HG03442 (cell line): ENCODE measurements around the gene NAA10.

Experiments used
- ATAC-seq: cut with Tn5 transposase; IDR thresholded peaks from one replicate; pipeline ENCODE4 v1.9.1; 2021; ENCODE audit warnings: mild to moderate bottlenecking, moderate library complexity; ENCODE audit not compliant: unreplicated experiment

NAA10 gene

DNA sequence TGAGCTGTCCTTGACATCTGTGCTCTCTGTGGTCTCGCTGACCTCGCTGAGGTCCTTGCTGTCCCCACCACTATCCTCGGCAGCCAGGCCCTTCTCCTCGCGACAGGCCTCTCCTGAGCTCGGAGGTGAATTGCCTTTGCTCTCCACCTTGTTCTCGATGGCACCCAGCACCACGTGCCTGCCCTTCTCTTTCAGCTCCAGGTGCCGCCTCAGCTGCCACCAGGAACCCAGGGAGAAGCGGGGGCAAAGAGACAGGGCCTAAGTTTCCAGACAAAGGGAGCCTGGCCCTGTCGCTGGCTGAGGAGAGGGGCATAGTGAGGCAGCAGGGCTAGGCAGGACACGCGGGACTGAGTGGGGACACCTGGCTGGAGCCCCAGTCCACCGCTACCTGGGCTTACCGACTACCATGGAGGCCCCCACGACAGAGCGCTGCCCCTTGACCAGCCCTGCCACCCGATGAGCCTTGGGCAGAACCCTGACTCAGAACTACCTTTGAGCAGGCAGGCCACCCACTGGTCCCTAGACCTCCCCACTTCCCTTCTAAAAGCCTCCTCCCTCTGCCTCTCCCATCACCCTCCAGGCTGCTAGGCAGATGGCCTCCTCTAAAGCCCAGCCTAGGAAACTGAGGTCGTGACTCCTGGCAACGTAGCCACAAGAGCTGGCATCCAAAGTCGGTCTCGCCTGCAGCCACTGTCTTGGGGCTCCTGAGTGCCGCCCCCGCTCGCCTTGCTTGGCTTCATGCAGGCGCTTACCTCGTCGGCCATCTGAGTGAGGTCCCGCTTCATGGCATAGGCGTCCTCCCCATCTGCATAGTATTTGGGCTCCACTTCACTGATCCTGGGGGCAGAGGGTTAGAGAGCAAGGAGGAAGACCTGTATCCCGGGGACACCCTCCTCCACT lies 4.6 kb downstream of the NAA10 start:
- ATAC-seq = no peak

DNA sequence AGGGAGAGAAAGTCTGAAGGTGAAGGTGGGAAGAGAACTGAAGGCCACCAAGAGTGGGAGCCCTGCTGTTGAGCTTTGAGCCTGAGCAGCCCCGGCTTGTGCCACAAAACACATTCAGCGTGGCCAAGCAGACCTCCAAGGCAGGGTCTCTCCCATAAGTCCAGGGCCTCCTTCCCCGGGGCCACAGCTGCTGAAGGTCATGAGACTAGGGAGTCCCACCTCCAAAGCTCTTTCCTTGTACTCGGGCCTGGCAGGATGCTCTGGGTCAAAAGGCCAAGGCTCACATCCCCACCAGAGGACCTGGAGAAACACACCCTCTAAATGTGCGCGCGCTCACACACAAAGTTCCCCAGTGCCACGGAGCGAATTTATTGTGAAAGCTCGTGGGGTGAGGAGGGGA lies 5.3 kb downstream of the NAA10 start:
- ATAC-seq = no peak

DNA sequence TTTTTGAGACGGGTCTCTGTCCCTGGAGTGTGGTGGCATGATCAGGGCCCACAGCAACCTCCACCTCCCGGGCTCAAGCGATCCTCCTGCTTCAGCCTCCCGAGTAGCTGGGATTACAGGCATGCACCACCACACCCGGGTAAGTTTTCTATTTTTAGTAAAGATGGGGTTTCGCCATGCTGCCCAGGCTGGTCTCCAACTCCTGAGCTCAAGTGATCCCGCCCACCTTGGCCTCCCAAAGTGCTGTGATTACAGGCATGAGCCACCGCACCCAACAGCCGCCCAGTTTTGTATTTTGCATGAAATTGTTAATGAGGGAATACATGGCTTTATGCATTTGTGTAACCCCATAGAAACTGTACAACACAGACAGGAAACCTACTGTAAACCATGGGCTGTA lies 6.0 kb downstream of the NAA10 start:
- no peak for ATAC-seq

DNA sequence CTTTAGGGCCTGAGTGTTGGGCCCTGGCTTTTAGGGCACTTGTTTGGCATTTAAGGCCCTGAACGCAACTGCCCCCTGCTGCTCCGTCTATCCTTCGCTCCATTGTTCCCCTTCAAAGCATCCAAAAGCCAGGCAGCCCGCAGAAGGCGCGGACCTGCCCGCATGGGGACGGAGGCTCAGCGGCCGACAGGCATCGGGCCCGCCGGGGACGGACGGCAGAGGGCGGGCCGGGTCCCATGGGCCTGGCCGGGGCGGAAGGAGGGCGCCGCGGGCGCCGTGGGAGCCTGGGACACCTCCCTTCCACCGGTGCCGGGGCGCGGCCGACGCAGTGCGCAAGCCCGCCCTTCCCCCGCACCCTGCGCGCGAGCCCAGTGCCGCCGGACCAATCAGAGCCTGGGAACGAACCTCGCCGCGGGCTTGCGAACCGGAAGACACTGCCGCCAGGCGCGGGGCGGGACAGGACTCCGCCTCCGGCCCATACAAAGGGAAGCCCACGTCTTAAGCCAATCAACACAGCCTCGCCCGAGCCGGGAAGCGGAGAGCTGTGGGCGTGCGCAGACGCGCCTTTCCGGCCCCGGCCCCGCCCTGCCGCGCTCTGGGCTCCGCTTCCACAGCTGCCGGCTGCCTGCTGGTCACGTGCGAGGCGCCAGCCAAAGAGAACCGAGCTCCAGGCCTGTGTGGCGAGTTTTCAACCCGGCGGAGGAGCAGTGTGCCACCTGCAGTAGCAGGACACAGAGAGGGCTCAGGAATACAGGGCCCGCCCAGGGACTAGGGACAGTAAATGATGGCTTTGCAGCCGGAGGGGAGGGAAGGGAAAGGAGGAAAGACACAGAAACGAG lies 6.7 kb downstream of the NAA10 start:
- ATAC-seq = peak; percentile 69

DNA sequence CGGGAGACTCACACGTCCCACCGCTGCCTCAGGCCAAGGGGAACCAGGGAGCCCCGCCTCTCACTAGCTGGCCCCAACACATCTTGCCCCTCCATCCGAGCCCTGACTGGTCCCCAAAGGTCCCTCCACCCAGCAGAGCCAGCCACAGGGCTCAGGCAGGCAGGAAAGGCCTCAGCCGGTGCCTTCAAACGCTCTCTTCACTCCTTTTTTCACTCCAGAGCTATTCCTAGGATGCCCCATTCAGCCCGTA lies 7.2 kb downstream of the NAA10 start:
- ATAC-seq = no peak

DNA sequence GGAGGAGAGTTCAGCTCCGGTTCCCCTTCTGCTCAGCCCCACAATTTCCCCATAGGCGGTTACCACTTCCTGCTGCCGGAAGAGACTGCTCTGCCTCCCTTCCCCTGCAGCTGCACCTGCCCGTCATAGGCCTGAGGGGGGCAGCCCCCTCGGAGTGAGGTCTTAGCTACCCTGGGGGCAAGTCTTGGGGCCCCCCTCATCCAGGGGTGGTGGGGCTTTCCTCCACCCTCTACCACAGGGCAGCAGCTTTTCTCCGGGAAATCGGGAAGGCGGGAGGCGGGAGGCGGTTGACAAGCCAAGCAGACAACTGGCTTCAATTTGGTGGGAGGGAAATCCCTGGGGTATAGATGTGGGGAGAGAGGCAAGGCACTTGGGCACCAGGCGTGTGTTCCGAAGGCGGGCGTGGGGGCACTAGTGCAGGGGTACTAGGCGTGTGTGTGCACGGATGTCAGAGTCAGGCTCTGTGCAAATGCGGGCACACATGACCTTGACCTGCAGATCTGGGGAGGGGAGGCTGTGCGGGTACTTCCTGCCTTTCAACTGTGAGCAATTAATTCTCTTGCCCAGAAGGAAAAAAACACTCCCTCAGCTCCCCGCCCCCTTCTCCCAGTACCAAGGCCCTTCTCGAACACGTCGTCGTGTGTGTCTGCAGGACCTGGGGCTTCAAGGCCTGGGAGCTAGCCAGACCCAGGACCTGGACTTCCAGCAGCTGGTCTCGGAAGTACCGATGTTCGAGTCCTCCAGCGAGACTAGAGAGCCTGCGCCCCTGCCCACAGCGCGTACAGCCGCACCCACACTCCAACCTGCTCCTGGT lies 7.8 kb downstream of the NAA10 start:
- ATAC-seq = no peak

DNA sequence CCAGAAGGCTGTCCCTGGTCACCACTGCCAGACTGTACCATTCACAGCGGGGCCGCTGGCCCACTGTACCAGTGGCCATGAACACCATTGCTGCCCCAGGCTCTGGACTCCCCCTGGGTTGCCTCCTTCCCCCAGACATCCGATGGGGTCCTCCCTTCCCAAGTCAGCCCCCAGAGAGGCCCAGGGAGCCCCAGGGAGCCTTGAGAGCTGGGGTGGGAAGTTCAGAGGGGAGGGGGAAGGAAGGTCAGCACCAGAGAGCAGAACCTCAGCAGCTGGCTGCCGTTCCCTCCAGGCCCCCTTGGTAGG lies 8.3 kb downstream of the NAA10 start:
- no peak for ATAC-seq

DNA sequence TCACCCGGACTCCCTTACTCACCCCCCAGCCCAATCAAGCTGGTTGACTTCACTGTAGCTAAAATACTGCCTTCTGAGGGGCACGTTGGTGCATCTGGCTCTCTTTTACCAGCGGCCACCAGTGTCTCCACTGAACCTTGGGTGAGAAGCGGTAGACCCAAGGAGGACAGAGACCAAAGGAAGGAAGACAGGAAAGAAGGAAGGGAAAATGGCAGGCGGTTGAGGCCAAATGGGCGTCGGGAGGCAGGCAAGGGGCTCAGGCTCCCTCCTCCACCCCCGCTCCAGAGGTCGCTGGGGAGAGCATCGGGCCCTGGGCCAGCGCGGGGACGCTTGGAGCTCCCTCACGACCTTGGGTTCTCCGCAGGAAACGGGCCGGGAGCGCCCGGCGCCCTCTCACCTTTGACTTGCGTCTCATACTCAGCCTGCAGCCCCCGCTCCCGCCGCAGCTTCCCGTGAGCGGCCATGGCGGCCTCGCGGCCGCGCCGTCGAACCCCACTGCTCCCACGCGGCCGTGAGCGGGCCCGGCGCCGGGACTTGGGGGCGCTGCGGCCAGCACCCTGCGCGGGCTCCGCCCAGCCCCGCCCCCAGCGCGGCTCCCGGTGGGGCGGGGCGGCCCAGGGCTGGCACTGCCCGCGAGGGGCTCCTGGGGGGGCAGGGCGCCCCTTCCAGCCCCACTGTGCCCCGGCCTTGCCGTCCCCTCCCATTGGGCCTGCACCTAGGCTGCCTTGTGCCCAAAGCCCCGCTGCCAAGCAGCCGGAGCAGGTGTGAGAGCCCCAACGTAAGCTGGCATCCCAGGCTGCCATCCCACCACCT lies 8.9 kb downstream of the NAA10 start, which contains the start of gene ARHGAP4:
Gene ARHGAP4, minus strand, starts transcription at position 526 of the 813 bp plus-strand sequence. Its CDS starts 62 bp downstream, at position 464.
- ATAC-seq = no peak

DNA sequence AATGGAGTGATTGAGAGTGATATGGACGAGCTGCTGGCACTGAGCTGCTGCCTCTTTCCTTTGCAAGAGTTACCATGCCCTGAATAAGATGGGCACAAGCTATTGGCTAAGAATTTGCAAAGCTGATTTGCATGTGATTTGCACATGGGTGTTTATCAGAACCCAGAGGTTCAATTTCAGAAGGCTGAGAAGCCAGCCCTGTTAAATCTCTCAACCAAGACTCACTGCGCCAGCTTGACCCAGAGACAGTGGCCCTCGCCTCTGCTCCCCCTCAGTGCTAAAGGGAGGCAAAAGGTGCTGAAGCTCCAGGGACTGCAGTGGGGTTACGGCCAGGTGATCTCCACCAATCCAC lies 9.5 kb downstream of the NAA10 start:
- ATAC-seq = no peak

DNA sequence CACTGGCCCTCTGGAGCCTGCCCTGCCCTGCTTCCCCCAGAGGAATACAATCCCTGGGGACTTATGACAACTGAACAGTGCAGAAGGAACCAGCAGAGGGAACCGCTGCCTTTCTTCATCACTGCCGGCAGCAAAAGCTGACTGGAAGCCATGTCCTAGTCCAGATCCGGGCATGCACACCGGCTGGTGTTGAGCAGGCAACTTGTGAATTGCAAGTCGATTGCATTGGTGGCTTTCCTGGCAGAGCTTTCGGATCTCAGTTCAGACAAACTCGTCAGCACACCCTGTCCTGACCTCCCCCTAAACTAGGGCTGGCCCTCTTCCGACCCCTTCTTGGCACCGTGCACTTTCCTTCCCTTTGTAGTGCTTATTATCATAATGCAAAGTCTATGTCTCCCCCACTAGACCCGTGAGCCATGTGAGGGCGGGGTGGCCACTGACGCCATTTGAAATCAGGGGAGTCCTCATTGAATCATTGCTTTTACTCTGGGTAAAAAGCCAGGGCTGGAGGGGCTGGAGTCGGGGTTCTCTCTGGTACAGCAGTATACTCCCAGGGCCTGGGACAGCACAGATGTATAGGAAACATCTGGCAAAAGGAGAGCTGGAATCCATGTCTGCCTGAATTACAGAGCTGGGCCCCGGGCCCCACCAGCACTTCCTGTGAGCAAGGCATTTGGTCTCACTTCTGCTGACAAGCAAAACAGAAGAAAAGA lies 10.5 kb downstream of the NAA10 start:
- ATAC-seq = no peak

DNA sequence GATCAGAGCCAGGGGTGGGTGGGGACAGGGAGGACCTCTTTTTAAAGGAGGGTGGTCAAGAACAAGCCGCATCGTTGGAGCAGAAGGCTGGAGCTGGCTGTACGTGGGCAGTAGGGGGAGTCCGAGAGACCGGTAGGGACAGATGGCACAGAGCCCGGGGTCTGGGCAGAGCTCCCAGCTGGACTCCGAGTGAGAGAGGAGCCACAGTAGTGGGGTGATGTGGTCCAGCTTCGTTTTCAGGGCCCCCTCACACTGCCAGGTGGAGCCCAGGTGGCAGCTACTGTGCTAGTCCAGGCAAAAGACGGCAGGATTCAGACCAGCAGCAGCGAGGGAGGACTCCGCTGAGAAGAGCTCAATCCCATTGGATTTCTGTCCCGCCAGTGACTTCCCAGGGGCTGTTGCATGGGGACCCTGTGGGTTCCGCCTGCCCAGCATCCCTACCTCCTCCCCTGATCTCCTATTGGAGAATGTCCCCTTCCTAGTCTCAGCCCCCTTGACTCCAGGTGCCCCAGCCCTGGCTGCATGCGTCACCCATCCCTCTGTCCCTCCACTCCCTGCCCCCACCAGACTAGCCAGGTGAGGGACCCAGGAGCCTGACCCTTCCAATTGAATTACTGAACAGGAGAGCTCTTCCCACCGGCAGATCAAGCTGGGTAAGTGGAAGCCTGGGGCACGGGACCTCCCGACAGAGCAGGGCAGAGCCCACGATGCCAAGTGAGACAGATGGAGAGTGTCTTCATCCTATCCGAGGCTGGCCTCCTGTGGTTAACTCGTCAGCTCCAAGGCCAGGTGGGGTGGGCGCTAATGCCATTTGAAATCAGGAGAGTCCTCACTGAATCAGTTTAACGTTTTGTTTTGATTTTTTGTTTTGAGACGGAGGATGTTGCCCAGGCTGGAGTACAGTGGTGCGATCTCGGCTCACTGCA lies 11.6 kb downstream of the NAA10 start:
- no peak for ATAC-seq

DNA sequence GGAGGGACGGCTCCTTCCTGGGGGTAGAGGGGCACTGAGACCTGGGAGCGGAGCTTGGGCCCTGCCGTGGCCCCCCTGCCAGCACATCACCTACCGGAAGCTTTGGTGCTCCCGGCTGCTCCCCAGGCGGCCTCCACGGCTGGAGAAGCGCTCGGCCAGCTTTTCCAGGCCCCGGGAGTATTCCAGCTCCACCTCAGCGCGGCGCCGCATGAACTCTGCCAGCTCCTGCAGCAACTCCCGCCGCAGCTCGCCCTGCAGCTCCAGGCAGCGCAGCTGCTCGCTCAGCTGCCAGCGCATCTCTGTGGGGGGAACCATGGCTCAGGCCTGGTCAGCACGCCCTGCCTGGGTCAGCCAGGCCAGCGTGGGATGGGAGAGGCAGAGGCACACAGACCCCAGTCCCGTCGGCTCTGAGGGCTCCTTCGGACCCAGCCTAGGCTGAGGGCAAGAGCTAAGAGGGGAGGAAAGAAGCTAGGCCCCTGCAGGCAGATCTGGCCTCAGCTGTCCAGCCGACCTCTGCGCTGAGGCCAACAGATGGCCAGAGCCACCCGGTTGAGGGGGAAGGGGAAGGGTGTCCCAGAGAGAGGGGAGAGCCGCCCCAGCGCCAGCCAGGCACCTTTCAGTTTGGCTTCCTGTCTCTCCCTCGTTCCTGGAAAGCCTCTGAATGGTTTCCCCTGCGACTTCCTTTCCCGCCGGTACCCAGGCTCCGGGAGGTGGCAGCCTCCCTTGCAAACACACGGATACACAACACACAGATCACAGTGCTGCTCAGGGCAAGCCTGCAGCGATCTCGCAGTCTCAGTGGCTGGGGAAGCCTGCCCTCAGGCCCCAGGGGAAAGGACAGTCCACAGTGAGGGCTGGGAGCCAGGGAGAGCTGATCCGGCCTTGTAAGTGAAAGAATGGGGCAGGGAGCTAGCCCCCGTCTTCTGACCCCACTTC lies 13.1 kb downstream of the NAA10 start:
- ATAC-seq = no peak

DNA sequence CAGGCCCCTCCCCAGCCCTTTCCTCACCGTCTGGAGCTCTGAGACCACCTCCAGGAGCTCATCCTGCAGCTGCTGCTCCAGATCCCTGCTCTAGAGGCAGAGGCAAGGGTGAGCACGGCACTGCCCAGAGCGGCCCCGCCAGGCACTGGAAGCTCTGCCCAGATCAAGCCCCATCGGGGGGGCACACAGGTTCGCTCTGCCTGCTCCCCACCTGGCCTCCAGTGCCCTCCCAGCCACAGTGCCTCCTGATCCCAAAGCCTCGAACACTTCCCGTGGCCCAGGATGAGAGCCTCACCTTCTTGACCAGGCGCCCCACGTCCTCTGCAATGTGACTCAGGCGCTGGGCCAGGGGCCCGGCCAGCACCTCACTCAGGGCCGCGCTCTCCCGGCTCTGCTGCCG lies 13.8 kb downstream of the NAA10 start:
- ATAC-seq = no peak

DNA sequence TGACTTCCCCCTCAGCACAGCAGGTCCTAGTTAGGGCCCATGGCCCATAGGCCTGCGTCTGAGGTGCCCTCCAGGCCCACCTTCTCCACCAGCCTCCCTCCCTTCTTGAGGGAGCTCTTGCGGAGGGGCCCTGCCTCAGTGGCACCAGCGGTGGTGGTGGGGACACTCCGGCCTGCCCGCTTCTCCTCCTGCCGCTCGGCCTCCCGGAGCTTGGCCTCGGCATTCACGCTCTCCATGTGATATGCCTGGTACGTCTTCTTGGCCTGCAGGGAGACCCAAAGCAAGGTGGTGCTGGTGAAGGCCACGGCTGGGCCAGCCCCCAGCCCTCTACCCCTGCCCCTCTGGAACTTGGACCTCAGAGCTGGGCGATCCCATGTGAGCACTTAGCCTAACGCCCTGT lies 14.3 kb downstream of the NAA10 start:
- no peak for ATAC-seq

DNA sequence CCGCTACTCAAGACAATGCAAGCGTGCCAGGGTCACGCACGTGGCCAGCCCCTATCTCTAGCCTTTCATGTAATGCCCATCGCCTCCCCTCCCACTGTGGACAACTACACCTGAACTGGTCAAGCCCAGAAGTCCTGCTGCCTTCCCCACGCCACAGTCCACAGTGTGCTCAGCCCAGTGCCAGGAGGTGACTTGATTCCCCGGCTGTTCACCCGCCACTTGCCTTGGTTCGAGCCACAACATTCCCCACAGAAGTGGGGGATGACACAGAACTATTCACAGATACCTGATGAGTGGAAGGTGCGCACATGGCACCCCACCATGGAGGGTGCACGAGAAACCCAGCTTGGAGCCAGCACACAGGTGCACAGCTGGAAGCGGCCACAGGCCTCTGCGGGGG lies 15.6 kb downstream of the NAA10 start:
- ATAC-seq = no peak

DNA sequence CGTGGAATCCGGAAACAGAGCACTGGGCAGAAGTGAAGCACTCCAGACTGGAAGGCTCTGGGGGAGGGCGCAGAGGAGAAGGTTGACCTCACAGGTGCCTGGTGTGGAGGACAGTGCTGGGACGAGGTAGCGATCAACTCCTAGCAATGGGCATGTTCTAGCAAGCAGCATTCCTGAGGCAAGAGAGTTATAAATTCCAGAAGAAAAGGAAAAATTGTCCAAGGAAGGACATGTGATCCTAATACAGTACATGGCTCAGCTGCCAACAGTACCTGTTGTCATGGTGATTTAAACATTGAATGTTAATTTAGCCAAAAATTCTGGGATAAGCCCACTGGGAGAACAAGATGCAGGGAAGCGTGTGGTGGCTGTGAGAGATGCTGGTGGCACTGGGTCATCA lies 17.0 kb downstream of the NAA10 start:
- no peak for ATAC-seq

DNA sequence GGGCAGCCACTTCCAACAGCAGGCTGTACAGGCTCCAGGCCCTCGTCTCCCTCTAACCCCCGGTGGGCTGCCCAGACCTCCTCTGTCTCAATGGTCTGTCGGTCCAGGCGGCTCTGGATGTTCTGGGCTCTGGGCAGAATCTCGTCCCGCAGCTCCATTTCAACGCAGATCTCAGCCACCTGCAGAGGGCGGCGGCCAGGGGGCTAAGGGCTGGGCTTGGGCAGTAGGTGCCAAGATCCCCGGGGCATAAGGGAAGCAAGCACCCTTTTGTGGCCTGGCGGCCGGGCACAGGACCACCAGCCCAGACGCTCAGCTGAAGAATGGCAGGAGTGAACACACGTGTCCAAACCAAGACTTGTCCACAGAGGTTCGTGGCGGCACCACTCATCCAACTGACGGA lies 21.1 kb downstream of the NAA10 start:
- no peak for ATAC-seq

DNA sequence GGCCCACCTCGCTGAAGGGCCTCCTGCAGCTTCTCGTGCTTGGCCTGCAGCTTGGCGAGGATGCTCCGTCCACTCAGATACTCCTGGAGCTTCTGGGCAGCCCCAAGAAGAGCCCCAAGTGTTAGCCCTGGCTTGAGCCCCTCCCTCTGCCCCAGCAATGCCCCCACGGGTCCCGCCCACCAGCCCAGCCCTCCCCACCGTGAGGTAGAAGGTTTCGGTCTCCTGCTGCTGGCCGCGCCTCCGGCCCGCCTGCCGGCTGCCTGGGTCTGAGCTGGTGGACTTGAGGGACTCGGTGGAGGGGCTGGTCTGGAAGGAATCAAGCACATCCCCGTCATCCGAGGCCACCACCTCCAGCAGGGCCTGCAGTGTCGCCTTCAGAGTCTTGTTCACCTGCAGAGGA lies 21.6 kb downstream of the NAA10 start:
- no peak for ATAC-seq
